Measurements from ENCODE around the gene CCDC112. TPM values are rescaled to one million over a fixed set of nuclear protein-coding genes. Genes with fewer than 3 reads are reported as not detected.

Gene CCDC112
- total and polyA plus RNA-seq, 9 donors: 8.0 to 11.5 (median 10.2) TPM

GRCh38 chr5:115320515-115320914 lies 24.1 kb upstream of the CCDC112 start:
- no peaks in the 10 kb centered on the region for H3K27me3 ChIP-seq (ENCODE audit: control insufficient read depth, insufficient read depth, low read length)
- no peak overlapping the region for H3K27ac ChIP-seq (ENCODE audit: low read length)
- H3K36me3 ChIP-seq (ENCODE audit: control insufficient read depth, insufficient read depth, low read length): no peaks in the 10 kb centered on the region
- H3K4me1 ChIP-seq (ENCODE audit: control insufficient read depth, insufficient read depth, low read length): peaks cover 4% of the 10 kb centered on the region
- no peak for DNase-seq
- no peaks in the 10 kb centered on the region for H3K9me3 ChIP-seq (replicated peaks; ENCODE audit: control insufficient read depth, low read depth, low read length)
- WGBS (ENCODE audit: insufficient coverage): no CpG with 5 or more reads among the region's 1 CpG
- H3K4me3 ChIP-seq (ENCODE audit: low read length): no peak overlapping the region

GRCh38 chr5:115320006-115320405 lies 23.6 kb upstream of the CCDC112 start:
- no peaks in the 10 kb centered on the region for H3K9me3 ChIP-seq (replicated peaks; ENCODE audit: control insufficient read depth, low read depth, low read length)
- H3K36me3 ChIP-seq (ENCODE audit: control insufficient read depth, insufficient read depth, low read length): no peaks in the 10 kb centered on the region
- no peak overlapping the region for H3K27ac ChIP-seq (ENCODE audit: low read length)
- H3K4me3 ChIP-seq (ENCODE audit: low read length): no peak overlapping the region
- 53% methylated on average over 3 of the region's 3 CpGs for WGBS (ENCODE audit: insufficient coverage)
- no peaks in the 10 kb centered on the region for H3K27me3 ChIP-seq (ENCODE audit: control insufficient read depth, insufficient read depth, low read length)
- peak; percentile 37 for DNase-seq
- H3K4me1 ChIP-seq (ENCODE audit: control insufficient read depth, insufficient read depth, low read length): peaks cover 2% of the 10 kb centered on the region

GRCh38 chr5:115319007-115319406 lies 22.6 kb upstream of the CCDC112 start:
- H3K27ac ChIP-seq (ENCODE audit: low read length): no peak overlapping the region
- DNase-seq: no peak
- no peaks in the 10 kb centered on the region for H3K27me3 ChIP-seq (ENCODE audit: control insufficient read depth, insufficient read depth, low read length)
- no peaks in the 10 kb centered on the region for H3K4me1 ChIP-seq (ENCODE audit: control insufficient read depth, insufficient read depth, low read length)
- no peak overlapping the region for H3K4me3 ChIP-seq (ENCODE audit: low read length)
- H3K36me3 ChIP-seq (ENCODE audit: control insufficient read depth, insufficient read depth, low read length): no peaks in the 10 kb centered on the region
- no peaks in the 10 kb centered on the region for H3K9me3 ChIP-seq (replicated peaks; ENCODE audit: control insufficient read depth, low read depth, low read length)
- WGBS (ENCODE audit: insufficient coverage): no CpG with 5 or more reads among the region's 1 CpG

GRCh38 chr5:115317736-115318135 lies 21.3 kb upstream of the CCDC112 start:
- Histone ChIP-seq H3K27me3 (ENCODE audit: control insufficient read depth, insufficient read depth, low read length) (no peaks in the 10 kb centered on the region), H3K4me1 (ENCODE audit: control insufficient read depth, insufficient read depth, low read length) (no peaks in the 10 kb centered on the region), H3K27ac (ENCODE audit: low read length) (no peak overlapping the region), H3K4me3 (ENCODE audit: low read length) (no peak overlapping the region), H3K9me3 (replicated peaks; ENCODE audit: control insufficient read depth, low read depth, low read length) (no peaks in the 10 kb centered on the region), H3K36me3 (ENCODE audit: control insufficient read depth, insufficient read depth, low read length) (no peaks in the 10 kb centered on the region)
- no CpG with 5 or more reads among the region's 1 CpG for WGBS (ENCODE audit: insufficient coverage)
- DNase-seq: no peak

GRCh38 chr5:115317320-115317719 lies 20.9 kb upstream of the CCDC112 start:
- H3K36me3 ChIP-seq (ENCODE audit: control insufficient read depth, insufficient read depth, low read length): no peaks in the 10 kb centered on the region
- H3K4me3 ChIP-seq (ENCODE audit: low read length): no peak overlapping the region
- H3K27me3 ChIP-seq (ENCODE audit: control insufficient read depth, insufficient read depth, low read length): no peaks in the 10 kb centered on the region
- H3K4me1 ChIP-seq (ENCODE audit: control insufficient read depth, insufficient read depth, low read length): no peaks in the 10 kb centered on the region
- no peaks in the 10 kb centered on the region for H3K9me3 ChIP-seq (replicated peaks; ENCODE audit: control insufficient read depth, low read depth, low read length)
- no peak overlapping the region for H3K27ac ChIP-seq (ENCODE audit: low read length)
- no peak for DNase-seq

- H3K4me1 ChIP-seq (ENCODE audit: control insufficient read depth, insufficient read depth, low read length): no peaks in the 10 kb centered on the region
- no peak for DNase-seq
- H3K27me3 ChIP-seq (ENCODE audit: control insufficient read depth, insufficient read depth, low read length): no peaks in the 10 kb centered on the region
- H3K9me3 ChIP-seq (replicated peaks; ENCODE audit: control insufficient read depth, low read depth, low read length): no peaks in the 10 kb centered on the region
- H3K4me3 ChIP-seq (ENCODE audit: low read length): no peak overlapping the region
- no peak overlapping the region for H3K27ac ChIP-seq (ENCODE audit: low read length)
- H3K36me3 ChIP-seq (ENCODE audit: control insufficient read depth, insufficient read depth, low read length): no peaks in the 10 kb centered on the region
- 80% methylated on average over 1 of the region's 3 CpGs for WGBS (ENCODE audit: insufficient coverage)
Observed at GRCh38 chr5:115313632-115314031, 17.2 kb upstream of the CCDC112 start.

- H3K36me3 ChIP-seq (ENCODE audit: control insufficient read depth, insufficient read depth, low read length): no peaks in the 10 kb centered on the region
- H3K27me3 ChIP-seq (ENCODE audit: control insufficient read depth, insufficient read depth, low read length): no peaks in the 10 kb centered on the region
- WGBS (ENCODE audit: insufficient coverage): 93% methylated on average over 2 of the region's 2 CpGs
- H3K4me1 ChIP-seq (ENCODE audit: control insufficient read depth, insufficient read depth, low read length): no peaks in the 10 kb centered on the region
- no peaks in the 10 kb centered on the region for H3K9me3 ChIP-seq (replicated peaks; ENCODE audit: control insufficient read depth, low read depth, low read length)
- H3K27ac ChIP-seq (ENCODE audit: low read length): no peak overlapping the region
- H3K4me3 ChIP-seq (ENCODE audit: low read length): no peak overlapping the region
- DNase-seq: no peak
Observed at GRCh38 chr5:115313052-115313451, 16.6 kb upstream of the CCDC112 start.

GRCh38 chr5:115309751-115310370 lies 13.4 kb upstream of the CCDC112 start:
- DNase-seq: peak; percentile 58
- Histone ChIP-seq H3K27ac (ENCODE audit: low read length) (no peak overlapping the region), H3K27me3 (ENCODE audit: control insufficient read depth, insufficient read depth, low read length) (no peaks in the 10 kb centered on the region), H3K9me3 (replicated peaks; ENCODE audit: control insufficient read depth, low read depth, low read length) (no peaks in the 10 kb centered on the region), H3K4me1 (ENCODE audit: control insufficient read depth, insufficient read depth, low read length) (no peaks in the 10 kb centered on the region), H3K4me3 (ENCODE audit: low read length) (no peak overlapping the region), H3K36me3 (ENCODE audit: control insufficient read depth, insufficient read depth, low read length) (no peaks in the 10 kb centered on the region)
- no CpG with 5 or more reads among the region's 1 CpG for WGBS (ENCODE audit: insufficient coverage)

- Histone ChIP-seq H3K27me3 (ENCODE audit: control insufficient read depth, insufficient read depth, low read length) (no peaks in the 10 kb centered on the region), H3K27ac (ENCODE audit: low read length) (no peak overlapping the region), H3K36me3 (ENCODE audit: control insufficient read depth, insufficient read depth, low read length) (no peaks in the 10 kb centered on the region), H3K4me3 (ENCODE audit: low read length) (no peak overlapping the region), H3K9me3 (replicated peaks; ENCODE audit: control insufficient read depth, low read depth, low read length) (no peaks in the 10 kb centered on the region), H3K4me1 (ENCODE audit: control insufficient read depth, insufficient read depth, low read length) (no peaks in the 10 kb centered on the region)
- no peak for DNase-seq
Observed at GRCh38 chr5:115308815-115309214, 12.4 kb upstream of the CCDC112 start.

- Histone ChIP-seq H3K4me1 (ENCODE audit: control insufficient read depth, insufficient read depth, low read length) (no peaks in the 10 kb centered on the region), H3K4me3 (ENCODE audit: low read length) (no peak overlapping the region), H3K27ac (ENCODE audit: low read length) (no peak overlapping the region), H3K27me3 (ENCODE audit: control insufficient read depth, insufficient read depth, low read length) (no peaks in the 10 kb centered on the region), H3K9me3 (replicated peaks; ENCODE audit: control insufficient read depth, low read depth, low read length) (no peaks in the 10 kb centered on the region), H3K36me3 (ENCODE audit: control insufficient read depth, insufficient read depth, low read length) (no peaks in the 10 kb centered on the region)
- no CpG with 5 or more reads among the region's 1 CpG for WGBS (ENCODE audit: insufficient coverage)
- no peak for DNase-seq
Observed at GRCh38 chr5:115306011-115306536, 9.6 kb upstream of the CCDC112 start.

GRCh38 chr5:115304496-115304895 lies 8.0 kb upstream of the CCDC112 start:
- Histone ChIP-seq H3K4me3 (ENCODE audit: low read length) (no peak overlapping the region), H3K36me3 (ENCODE audit: control insufficient read depth, insufficient read depth, low read length) (no peaks in the 10 kb centered on the region), H3K9me3 (replicated peaks; ENCODE audit: control insufficient read depth, low read depth, low read length) (no peaks in the 10 kb centered on the region), H3K27ac (ENCODE audit: low read length) (no peak overlapping the region), H3K4me1 (ENCODE audit: control insufficient read depth, insufficient read depth, low read length) (no peaks in the 10 kb centered on the region), H3K27me3 (ENCODE audit: control insufficient read depth, insufficient read depth, low read length) (no peaks in the 10 kb centered on the region)
- WGBS (ENCODE audit: insufficient coverage): no CpG with 5 or more reads among the region's 1 CpG
- DNase-seq: no peak
